ENCODE measurements around the gene FBF1. TPM values are rescaled to one million over a fixed set of nuclear protein-coding genes. Genes with fewer than 3 reads are reported as not detected.
"Not testable (repeated sequence)": the region's sequence is repeated elsewhere in the genome, so short reads cannot be mapped to it uniquely, and the experiment has no call there.

The FBF1 gene
- total RNA-seq, 1 experiment from 2014 or later, result 8.3 TPM

GRCh38 chr17:75888484-75888883 lies 52.4 kb downstream of the FBF1 start:
- H2BK5ac ChIP-seq (ENCODE audit: insufficient read length, low read length), result no peak overlapping the region
- H2BK20ac ChIP-seq (ENCODE audit: low read depth, low read length, poor library complexity, severe bottlenecking), result no peak overlapping the region
- H2AFZ ChIP-seq (ENCODE audit: low read length), result no peak overlapping the region
- H2BK120ac ChIP-seq (ENCODE audit: low read depth, low read length, poor library complexity, severe bottlenecking), result no peak overlapping the region
- Mint-ChIP-seq H3K27me3 (ENCODE audit: low read depth) (peaks cover 1% of the 10 kb centered on the region), H3K9me3 (no peaks in the 10 kb centered on the region), H3K4me3 (no peak overlapping the region), H3K4me1 (no peaks in the 10 kb centered on the region), H3K27ac (peak overlapping the region in 1 of 3 experiments; percentile 61; a peak in 1 of 7 replicates), H3K36me3 (ENCODE audit: insufficient read depth in 1 of 3, low read depth in 3 of 3) (peaks cover 7 to 25% (median 23%) of the 10 kb centered on the region in 3 experiments; a peak in 6 of 7 replicates)
- H4K5ac ChIP-seq (ENCODE audit: insufficient read length, low read depth, low read length), result no peak overlapping the region
- H3K18ac ChIP-seq (ENCODE audit: insufficient read length, low read depth, low read length), result no peak overlapping the region
- no peak overlapping the region for H3K4ac ChIP-seq (ENCODE audit: low read depth, low read length)
- no peaks in the 10 kb centered on the region for H3K79me2 ChIP-seq (ENCODE audit: insufficient read depth, low read length)
- H3K9me3 ChIP-seq (ENCODE audit: control insufficient read depth, low read depth, low read length), result no peaks in the 10 kb centered on the region
- WGBS (ENCODE audit: extremely low coverage, insufficient read length, low lambda C conversion rate), result no CpG with 5 or more reads among the region's 6 CpGs
- DNase-seq, result peak; percentile 77
- no peak overlapping the region for H4K8ac ChIP-seq (replicated peaks; ENCODE audit: insufficient read length, low read depth, low read length)
- no peak overlapping the region for H4K91ac ChIP-seq (ENCODE audit: insufficient read length, low read depth, low read length)
- no peak overlapping the region for H3K4me2 ChIP-seq (ENCODE audit: insufficient read depth, insufficient read length, low read length)
- H2AK5ac ChIP-seq (ENCODE audit: insufficient read length, low read length), result no peak overlapping the region
- H3K9ac ChIP-seq (ENCODE audit: extremely low read depth, insufficient read length, low read length), result no peak overlapping the region
- no peaks in the 10 kb centered on the region for H3K23me2 ChIP-seq (ENCODE audit: insufficient read length, low read depth, low read length, poor library complexity, severe bottlenecking)
- H3K27ac ChIP-seq (ENCODE audit: insufficient read length, low read depth, low read length), result no peak overlapping the region
- no peak overlapping the region for H2BK15ac ChIP-seq (ENCODE audit: low read depth, low read length)
- TF ChIP-seq CTCF (conservative IDR thresholded peaks at IDR 0.05), result no peak
- H3K79me1 ChIP-seq (ENCODE audit: insufficient read depth, low read depth, low read length, poor library complexity, severe bottlenecking), result no peaks in the 10 kb centered on the region
- no peaks in the 10 kb centered on the region for H3K27me3 ChIP-seq (ENCODE audit: insufficient read depth, low read length)
- no peak overlapping the region; the same call in 1 of the 2 replicates for H3K14ac ChIP-seq (ENCODE audit: insufficient read depth, low read length)
- no peak overlapping the region for H3T11ph ChIP-seq (ENCODE audit: low read length)
- H4K20me1 ChIP-seq (ENCODE audit: control insufficient read depth, insufficient read depth, insufficient read length), result no peaks in the 10 kb centered on the region
- H3K4me1 ChIP-seq (ENCODE audit: insufficient read depth, low read length), result no peaks in the 10 kb centered on the region
- no peak overlapping the region for H2BK12ac ChIP-seq (ENCODE audit: insufficient read length, low read depth, low read length)
- no peak overlapping the region for H3K23ac ChIP-seq (ENCODE audit: insufficient read length, low read depth, low read length)
- H3K56ac ChIP-seq (ENCODE audit: insufficient read length, low read depth, low read length), result no peak overlapping the region

- H3K79me1 ChIP-seq (ENCODE audit: insufficient read depth, low read depth, low read length, poor library complexity, severe bottlenecking); H3K4me3 Mint-ChIP-seq: not testable (repeated sequence)
- H3K27ac Mint-ChIP-seq, result peak overlapping the region in 1 of 3 experiments; percentile 20; a peak in 1 of 7 replicates
Measured at GRCh38 chr17:75885860-75886259, 55.0 kb downstream of the FBF1 start.

More at GRCh38 chr17:75885860-75886259, 55.0 kb downstream of the FBF1 start:
- H2BK120ac ChIP-seq (ENCODE audit: low read depth, low read length, poor library complexity, severe bottlenecking); H2BK20ac ChIP-seq (ENCODE audit: low read depth, low read length, poor library complexity, severe bottlenecking); H3K23ac ChIP-seq (ENCODE audit: insufficient read length, low read depth, low read length); H3K79me2 ChIP-seq (ENCODE audit: insufficient read depth, low read length); DNase-seq; H2AK5ac ChIP-seq (ENCODE audit: insufficient read length, low read length); H3K56ac ChIP-seq (ENCODE audit: insufficient read length, low read depth, low read length); H3K4me1 ChIP-seq (ENCODE audit: insufficient read depth, low read length); H4K5ac ChIP-seq (ENCODE audit: insufficient read length, low read depth, low read length); H3K27ac ChIP-seq (ENCODE audit: insufficient read length, low read depth, low read length); H4K20me1 ChIP-seq (ENCODE audit: control insufficient read depth, insufficient read depth, insufficient read length); H2BK5ac ChIP-seq (ENCODE audit: insufficient read length, low read length); H3K18ac ChIP-seq (ENCODE audit: insufficient read length, low read depth, low read length); H3K9me3 Mint-ChIP-seq; H3K9ac ChIP-seq (ENCODE audit: extremely low read depth, insufficient read length, low read length); H3K4ac ChIP-seq (ENCODE audit: low read depth, low read length); H3K9me3 ChIP-seq (ENCODE audit: control insufficient read depth, low read depth, low read length); H3K4me2 ChIP-seq (ENCODE audit: insufficient read depth, insufficient read length, low read length); H3T11ph ChIP-seq (ENCODE audit: low read length); H3K4me1 Mint-ChIP-seq; H2AFZ ChIP-seq (ENCODE audit: low read length); H4K91ac ChIP-seq (ENCODE audit: insufficient read length, low read depth, low read length); H2BK12ac ChIP-seq (ENCODE audit: insufficient read length, low read depth, low read length); H3K23me2 ChIP-seq (ENCODE audit: insufficient read length, low read depth, low read length, poor library complexity, severe bottlenecking); H3K27me3 ChIP-seq (ENCODE audit: insufficient read depth, low read length); H2BK15ac ChIP-seq (ENCODE audit: low read depth, low read length); H3K14ac ChIP-seq (ENCODE audit: insufficient read depth, low read length); H4K8ac ChIP-seq (replicated peaks; ENCODE audit: insufficient read length, low read depth, low read length): not testable (repeated sequence)
- no CpG with 5 or more reads among the region's 9 CpGs for WGBS (ENCODE audit: extremely low coverage, insufficient read length, low lambda C conversion rate)
- Mint-ChIP-seq H3K27me3 (ENCODE audit: low read depth) (peaks cover 11% of the 10 kb centered on the region), H3K36me3 (ENCODE audit: insufficient read depth in 1 of 3, low read depth in 3 of 3) (peaks cover 7 to 17% (median 14%) of the 10 kb centered on the region in 3 experiments; a peak in 6 of 7 replicates)

All from H9 (cell line).